22Rv1 (cell line): Measurements from ENCODE around the gene TEAD3.

Experiments used
- CTCF ChIP-seq: fragments of 450-650 bp; IDR thresholded peaks from 2 replicates; pipeline ENCODE4 v1.5.1; 2017; ENCODE audit warnings: mild to moderate bottlenecking
- ZFX ChIP-seq: fragments of 450-650 bp; IDR thresholded peaks from 2 replicates; pipeline ENCODE4 v1.6.1; 2017; ENCODE audit warnings: antibody characterized with exemption, borderline replicate concordance

DNA sequence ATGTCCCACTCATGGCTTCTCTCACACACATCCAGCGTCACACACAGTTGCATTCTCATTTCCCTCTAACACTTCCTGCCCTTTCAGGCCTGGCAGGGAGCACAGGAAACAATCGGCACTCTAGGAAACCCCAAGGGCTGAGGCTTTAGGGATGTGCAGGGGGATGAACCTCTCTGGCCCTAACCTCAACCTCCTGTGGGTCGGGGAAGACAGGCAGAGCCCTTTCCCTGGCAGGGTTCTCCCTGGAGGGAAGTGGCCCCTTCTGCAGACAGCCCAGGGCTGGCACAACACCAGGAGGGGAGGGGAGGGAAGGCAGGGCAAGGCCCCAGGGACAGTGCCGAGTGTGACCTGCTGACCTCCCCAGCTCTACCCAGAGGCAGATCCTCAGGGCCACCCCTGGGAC lies 2.7 kb downstream of the TEAD3 start:
- TF ChIP-seq CTCF: no peak
- no peak for TF ChIP-seq ZFX
